GM12874 (cell line): ENCODE data around the gene HSF5.

Source experiments
- CTCF ChIP-seq: IDR thresholded peaks from 2 replicates; pipeline ENCODE4 v1.5.1; 2011; ENCODE audit warnings: low read depth, mild to moderate bottlenecking, control low read depth, low read length, moderate library complexity; ENCODE audit not compliant: insufficient read depth

Gene HSF5

DNA sequence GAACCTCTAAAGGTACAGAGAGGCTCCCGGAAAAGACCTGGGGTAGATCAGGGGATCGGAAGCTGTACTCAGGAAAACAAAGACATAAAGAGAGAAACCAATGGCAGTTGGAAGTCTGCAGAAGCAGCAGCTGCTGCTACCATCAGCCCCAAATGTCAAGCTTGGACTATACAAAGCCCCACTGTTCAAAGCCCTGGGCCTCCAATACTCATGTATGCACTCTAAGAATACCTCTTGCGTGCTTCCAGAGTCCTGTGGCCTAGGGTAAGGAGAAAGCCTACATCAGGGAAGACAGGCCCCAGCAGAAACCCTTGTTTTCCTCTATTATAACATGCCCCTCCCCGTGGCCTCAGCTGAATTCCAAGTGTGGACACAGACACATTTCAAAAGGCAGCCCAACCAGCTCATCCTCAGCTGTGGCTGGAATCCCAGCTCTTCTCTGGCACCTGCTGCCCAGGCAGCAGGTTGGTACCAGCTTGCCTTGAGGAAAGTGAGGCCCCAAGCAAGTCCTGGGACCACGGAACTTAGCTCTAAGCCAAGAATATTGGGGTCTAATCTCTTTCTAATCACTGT is 45.5 kb upstream of the HSF5 start:
- TF ChIP-seq CTCF = no peak

GRCh38 chr17:58532555-58532951 is 44.3 kb upstream of the HSF5 start:
- TF ChIP-seq CTCF = no peak

GRCh38 chr17:58531661-58532554 is 43.7 kb upstream of the HSF5 start:
- no peak for TF ChIP-seq CTCF

- TF ChIP-seq CTCF = no peak
Observed at GRCh38 chr17:58531122-58531521, 42.9 kb upstream of the HSF5 start.

GRCh38 chr17:58530655-58531054 is 42.4 kb upstream of the HSF5 start:
- TF ChIP-seq CTCF = no peak

- no peak for TF ChIP-seq CTCF
Observed at GRCh38 chr17:58529275-58529674, 41.1 kb upstream of the HSF5 start.

GRCh38 chr17:58528443-58528842 is 40.2 kb upstream of the HSF5 start:
- TF ChIP-seq CTCF = no peak
